GM21367 (cell line): ENCODE data around the gene S100A1.

ENCODE experiments used
- ATAC-seq: cut with Tn5 transposase; IDR thresholded peaks from one replicate; pipeline ENCODE4 v1.9.1; 2021; ENCODE audit not compliant: unreplicated experiment

Gene S100A1

DNA sequence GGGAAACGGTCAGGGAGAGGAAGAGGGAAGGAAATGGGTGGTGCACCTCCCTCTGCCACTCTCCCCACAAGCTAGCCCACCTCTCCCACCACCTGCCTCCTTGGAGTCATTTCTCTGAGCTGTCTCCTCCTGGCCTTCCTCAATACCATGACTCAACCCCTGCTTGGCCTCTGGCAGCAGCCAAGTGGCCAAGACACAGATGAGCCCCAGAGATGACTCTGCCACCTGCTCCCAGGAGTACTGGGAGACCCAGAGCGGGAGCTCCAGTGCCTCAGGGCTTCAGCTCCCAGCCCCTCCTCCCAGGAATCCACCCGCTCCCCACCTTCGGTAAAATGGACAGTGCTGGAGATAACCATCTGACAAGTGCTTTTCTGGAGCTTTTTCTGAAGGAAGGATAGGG is 17.9 kb upstream of the S100A1 start:
- no peak for ATAC-seq

GRCh38 chr1:153610811-153611301 is 17.4 kb upstream of the S100A1 start:
- ATAC-seq: no peak

DNA sequence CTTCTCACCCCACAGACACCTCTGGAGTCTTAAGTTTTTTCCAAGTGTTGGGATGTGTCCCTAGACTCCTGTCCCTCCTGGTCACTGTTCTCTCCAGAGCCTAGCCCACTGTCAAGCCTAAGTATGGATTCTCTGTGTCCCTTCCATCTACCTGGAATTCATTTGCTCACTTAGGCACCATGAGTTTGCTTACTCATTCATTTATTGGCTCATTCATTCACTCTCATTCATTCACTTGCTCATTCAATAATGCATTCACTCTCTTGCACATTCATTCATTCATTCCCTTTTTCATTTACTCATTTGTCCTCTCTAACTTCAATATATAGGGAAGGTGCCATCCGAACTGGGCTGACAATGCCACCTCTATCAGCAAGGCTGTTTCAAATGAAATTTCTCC is 16.9 kb upstream of the S100A1 start:
- ATAC-seq: no peak

DNA sequence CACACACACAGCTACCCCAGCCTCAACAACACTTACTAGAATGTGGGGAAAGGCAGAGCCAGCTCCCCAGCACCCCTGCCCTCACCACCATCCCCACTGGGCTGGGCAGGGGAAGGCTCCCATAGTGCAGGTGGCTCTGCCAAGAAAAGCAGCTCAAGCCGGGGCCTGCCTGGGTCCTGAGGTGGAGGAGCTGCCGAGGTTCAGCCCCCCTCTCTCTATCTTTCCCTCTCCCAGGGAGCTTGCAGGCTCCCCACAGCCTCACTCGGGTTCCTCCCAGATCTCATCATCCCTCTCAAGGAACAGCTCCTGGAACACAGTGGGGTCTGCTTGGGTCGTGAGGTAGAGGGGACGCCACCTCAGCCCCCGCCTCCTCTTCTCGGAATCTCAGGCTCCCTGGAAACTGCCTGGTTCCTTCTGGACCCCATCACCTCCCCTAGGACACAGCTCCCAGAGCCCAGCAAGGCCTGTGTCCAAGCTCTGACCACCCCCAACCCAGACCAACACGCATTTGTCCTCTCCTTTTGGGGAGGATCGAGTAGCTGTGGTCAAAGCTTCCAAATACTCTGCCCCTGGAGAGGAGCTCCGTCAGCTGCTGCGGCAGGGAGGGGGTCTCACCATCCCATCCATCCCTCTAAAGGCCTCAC is 16.0 kb upstream of the S100A1 start:
- ATAC-seq: no peak

DNA sequence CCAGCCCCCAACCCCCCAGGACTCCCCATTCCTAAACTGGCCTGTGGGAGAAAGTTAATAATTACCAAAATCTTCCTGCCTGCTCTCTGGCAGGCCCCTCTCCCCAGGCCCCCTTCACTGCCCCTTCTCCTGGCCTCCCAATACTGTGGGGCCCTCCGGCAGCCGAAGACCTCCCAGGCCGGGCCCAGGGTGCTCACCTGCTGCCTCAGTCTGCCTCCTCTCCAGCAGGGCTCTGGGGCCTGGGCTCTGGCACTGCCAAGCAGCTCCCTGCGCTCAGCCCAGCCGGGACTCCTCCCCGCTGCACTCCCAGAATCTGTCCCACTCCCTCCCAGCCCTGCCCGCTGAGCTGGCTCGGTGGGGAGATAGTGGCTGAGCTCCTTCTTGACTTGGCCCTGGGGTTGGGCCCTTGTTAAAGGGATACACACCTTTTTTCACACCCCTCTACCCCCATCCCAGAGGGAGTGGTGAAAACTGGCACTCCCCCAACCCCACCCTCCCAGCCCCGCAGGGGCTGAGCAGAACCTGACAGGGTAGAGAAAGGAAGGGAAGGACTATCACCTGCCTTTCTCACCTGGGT is 15.4 kb upstream of the S100A1 start, which contains the start of gene S100A16:
TSS of gene S100A16 (minus strand) at position 383 of the 577 bp plus-strand sequence. CDS start 4,986 bp downstream, outside the sequence.
- no peak for ATAC-seq

- ATAC-seq: no peak
Measured at GRCh38 chr1:153613406-153613805, 14.8 kb upstream of the S100A1 start.

DNA sequence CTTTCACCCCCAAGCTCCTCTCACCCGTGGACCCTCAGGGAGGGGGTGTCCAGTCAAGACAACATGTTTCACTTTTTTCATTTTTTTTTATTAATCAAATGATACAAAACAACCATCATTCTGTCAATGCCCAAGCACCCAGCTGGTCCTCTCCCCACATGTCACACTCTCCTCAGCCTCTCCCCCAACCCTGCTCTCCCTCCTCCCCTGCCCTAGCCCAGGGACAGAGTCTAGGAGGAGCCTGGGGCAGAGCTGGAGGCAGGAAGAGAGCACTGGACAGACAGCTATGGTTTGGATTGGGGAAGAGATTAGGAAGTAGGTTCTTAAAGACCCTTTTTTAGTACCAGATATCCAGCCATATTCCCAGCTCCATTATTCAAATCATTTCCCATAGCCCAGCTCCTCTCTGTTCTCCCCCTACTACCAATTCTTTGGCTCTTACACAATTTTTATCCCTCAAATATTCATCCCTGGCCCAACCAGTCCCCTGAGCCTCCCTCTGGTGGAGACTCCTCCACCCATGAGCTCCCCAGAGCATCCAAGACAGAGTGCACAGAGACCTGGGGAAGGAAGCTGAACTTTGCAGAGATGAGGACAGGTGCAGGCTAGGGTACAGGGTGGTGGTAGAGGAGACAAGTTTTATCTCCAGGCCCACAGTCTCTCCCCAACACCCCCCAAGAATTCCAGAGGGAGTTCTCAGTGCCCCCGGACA is 13.9 kb upstream of the S100A1 start:
- no peak for ATAC-seq

DNA sequence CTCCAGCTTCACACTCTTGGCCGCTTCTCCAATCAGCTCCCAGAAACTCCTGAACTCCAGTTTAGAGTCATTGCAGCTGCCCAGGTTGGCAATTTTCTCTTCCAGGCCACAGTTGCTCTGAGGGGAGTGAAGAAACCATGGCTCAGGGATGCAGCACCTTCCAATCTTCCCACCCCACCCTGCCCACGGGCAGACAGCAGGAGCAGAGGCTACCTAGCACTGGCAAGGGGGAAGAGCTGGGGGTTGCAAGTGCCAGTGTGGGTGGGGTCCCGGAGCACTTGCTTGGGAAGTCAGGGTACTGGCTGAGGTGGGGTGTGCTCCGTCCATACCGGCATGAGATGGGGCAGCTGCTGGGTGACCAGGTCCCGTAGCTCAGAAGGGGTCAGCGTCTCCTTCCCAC is 13.3 kb upstream of the S100A1 start:
- ATAC-seq: no peak

- ATAC-seq: no peak
Measured at GRCh38 chr1:153615406-153615805, 12.8 kb upstream of the S100A1 start.

DNA sequence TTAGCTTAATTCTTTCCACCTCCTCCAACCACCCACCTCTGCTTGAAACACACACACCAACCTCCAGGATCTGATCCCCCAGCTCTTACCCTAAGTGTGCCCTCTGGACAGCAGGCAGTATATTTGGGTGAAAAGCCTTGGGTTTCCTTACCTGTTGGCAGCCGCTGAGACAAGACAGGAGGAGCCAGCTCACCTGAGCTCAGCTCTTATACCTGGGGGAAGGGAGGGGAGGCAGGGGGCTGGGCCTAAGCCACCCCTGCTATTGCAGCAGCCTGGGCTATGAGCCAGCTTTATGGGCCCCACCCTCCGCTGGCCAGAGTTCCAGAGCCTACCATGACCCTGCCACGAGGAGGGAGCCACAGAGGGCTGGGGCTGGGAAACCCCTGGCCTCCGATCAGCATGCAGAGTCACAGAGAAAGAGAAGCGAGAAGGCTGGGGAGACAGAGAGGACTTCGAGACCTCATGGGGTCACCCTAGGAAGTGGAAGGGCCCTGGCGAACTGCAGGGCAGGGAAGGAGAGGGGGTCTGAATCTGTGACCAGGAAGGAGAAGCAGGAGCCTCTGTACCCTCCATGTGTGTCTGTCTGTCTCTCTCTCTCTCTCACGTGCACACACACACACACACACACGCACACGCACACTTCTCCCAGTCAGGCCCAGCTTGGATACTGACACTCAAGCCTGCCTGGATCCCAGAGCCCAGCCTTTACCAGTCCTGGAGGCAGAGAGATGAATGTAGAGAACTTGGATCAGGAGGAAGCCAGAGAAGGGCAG is 11.9 kb upstream of the S100A1 start, which contains the start of gene S100A14:
TSS of gene S100A14 (minus strand) at position 182 of the 773 bp plus-strand sequence. CDS start 467 bp downstream, outside the sequence.
- no peak for ATAC-seq

GRCh38 chr1:153616917-153617311 is 11.3 kb upstream of the S100A1 start:
- ATAC-seq: no peak

- no peak for ATAC-seq
Measured at GRCh38 chr1:153617663-153618062, 10.6 kb upstream of the S100A1 start.

GRCh38 chr1:153619171-153619570 is 9.1 kb upstream of the S100A1 start:
- no peak for ATAC-seq

DNA sequence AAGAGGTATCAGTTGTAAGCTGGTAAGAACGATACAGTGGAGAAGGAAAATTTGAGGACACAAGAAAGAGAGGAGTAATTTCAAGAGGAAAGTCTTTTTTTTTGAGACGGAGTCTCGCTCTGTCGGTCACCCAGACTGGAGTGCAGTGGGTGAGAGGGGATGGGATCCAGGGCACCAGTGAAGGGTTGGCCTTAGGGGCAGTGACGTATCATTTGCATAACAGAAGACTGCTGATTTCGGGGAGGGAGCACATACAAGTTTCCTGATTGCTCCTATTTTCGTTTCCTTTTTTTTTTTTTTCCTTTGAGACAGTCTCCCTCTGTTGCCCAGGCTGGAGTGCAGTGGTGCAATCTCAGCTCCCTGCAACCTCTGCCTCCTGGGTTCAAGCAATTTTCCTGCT is 5.1 kb upstream of the S100A1 start:
- no peak for ATAC-seq

DNA sequence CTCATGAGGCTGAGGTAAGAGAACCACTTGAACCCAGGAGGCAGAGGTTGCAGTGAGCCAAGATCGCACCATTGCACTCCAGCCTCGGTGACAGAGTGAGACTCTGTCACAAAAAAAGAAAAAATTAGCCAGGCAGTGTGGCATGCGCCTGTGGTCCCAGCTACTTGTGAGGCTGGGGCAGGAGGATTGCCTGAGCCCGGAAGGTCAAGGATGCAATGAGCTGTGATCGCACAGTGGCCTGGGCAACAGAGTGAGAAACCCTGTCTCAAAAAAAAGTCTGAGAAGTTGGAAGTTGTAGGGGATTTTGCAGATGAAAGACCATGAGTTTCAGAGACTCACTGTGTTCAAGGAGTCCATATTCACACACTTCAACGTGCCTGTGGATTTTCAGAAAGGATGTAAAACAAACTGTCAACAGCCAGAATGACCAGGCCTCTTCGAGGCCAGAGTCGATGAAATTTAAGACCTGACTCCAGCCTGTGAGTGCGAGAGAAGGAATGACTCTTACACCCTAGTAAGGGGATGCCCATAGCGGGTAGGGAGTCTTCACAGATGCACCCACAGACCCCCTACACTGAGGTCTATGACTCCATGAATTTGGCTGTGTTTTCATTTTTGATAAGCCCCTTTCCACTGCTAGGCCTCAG is 3.1 kb upstream of the S100A1 start:
- no peak for ATAC-seq

DNA sequence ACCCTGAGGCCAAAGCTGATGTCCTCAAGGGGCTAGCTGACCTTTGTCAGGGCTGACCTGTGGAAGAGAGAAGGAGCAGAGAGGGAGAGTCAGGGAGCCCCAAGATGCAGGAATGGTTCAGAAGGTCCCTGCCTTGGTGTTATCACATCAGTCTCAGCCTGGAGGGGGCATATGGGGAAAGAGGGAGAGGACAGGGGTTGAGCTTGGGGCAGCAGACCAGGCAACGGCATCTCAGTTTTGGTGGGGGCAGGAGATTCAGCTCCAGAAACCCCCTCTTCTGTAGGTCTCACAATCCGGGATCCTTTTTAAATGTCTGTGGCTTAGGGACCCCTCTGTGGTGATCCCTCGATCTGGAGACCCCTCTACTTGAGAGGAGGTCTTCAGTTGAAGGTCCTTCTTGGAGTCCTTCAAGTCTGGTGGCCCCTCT is 1.7 kb upstream of the S100A1 start:
- no peak for ATAC-seq

GRCh38 chr1:153626904-153627714 is 1.1 kb upstream of the S100A1 start, which contains the start of gene S100A13:
Gene S100A13, minus strand, starts transcription at chr1:153627505. Its CDS starts 1,033 bp downstream, at chr1:153626472.
- ATAC-seq: no peak

- no peak for ATAC-seq
Measured at GRCh38 chr1:153628638-153629342, 556 bp downstream of the S100A1 start.

- ATAC-seq: no peak
Measured at GRCh38 chr1:153629343-153629665, 1.1 kb downstream of the S100A1 start.
